Endothelial cell of umbilical vein (primary cell): ENCODE data around the gene ICAM3.

Source experiments
- EZH2 ChIP-seq: IDR thresholded peaks from 2 replicates; pipeline ENCODE4 v1.6.1; 2012; ENCODE audit warnings: borderline replicate concordance, low read depth, mild to moderate bottlenecking, moderate library complexity, low read length, inconsistent platforms; ENCODE audit not compliant: severe bottlenecking
- GATA2 ChIP-seq: IDR thresholded peaks from 2 replicates; pipeline ENCODE4 v1.7.0; 2011; ENCODE audit warnings: low read depth, mild to moderate bottlenecking, moderate library complexity, mixed read lengths, low read length; ENCODE audit not compliant: insufficient read length, insufficient read depth
- JUN ChIP-seq: IDR thresholded peaks from 2 replicates; pipeline ENCODE4 v1.6.1; 2011; ENCODE audit warnings: borderline replicate concordance, low read depth; ENCODE audit not compliant: insufficient read length, insufficient read depth
- MYC ChIP-seq: IDR thresholded peaks from one replicate; pipeline ENCODE4 v1.6.1; 2011; ENCODE audit warnings: mild to moderate bottlenecking, low read depth, low read length
- POLR2A ChIP-seq: IDR thresholded peaks from 2 replicates; pipeline ENCODE4 v1.6.1; 2012; ENCODE audit warnings: low read depth, mild to moderate bottlenecking, control low read depth, low read length
- POLR2AphosphoS5 ChIP-seq: IDR thresholded peaks from 2 replicates; pipeline ENCODE4 v1.6.1; 2012; ENCODE audit warnings: low read depth, mild to moderate bottlenecking, control low read depth, low read length, moderate library complexity; ENCODE audit not compliant: insufficient read depth
- TF ChIP-seq, protein P1 (sequence below), 2 donors: IDR thresholded peaks; 1 replicate in 1 of 2; 2 replicates in 1 of 2; pipeline ENCODE4 v1.5.1; 2011; ENCODE audit warnings: low read length in 2 of 2, mild to moderate bottlenecking in 2 of 2, moderate library complexity in 2 of 2, control low read depth in 1 of 2, inconsistent platforms in 1 of 2, low read depth in 1 of 2; ENCODE audit not compliant: insufficient read depth in 1 of 2; ENCODE audit errors: extremely low read depth in 1 of 2
- TF ChIP-seq, protein P2 (sequence below): IDR thresholded peaks from 2 replicates; pipeline ENCODE4 v1.6.1; 2011; ENCODE audit not compliant: insufficient read depth, insufficient read length

DNA sequence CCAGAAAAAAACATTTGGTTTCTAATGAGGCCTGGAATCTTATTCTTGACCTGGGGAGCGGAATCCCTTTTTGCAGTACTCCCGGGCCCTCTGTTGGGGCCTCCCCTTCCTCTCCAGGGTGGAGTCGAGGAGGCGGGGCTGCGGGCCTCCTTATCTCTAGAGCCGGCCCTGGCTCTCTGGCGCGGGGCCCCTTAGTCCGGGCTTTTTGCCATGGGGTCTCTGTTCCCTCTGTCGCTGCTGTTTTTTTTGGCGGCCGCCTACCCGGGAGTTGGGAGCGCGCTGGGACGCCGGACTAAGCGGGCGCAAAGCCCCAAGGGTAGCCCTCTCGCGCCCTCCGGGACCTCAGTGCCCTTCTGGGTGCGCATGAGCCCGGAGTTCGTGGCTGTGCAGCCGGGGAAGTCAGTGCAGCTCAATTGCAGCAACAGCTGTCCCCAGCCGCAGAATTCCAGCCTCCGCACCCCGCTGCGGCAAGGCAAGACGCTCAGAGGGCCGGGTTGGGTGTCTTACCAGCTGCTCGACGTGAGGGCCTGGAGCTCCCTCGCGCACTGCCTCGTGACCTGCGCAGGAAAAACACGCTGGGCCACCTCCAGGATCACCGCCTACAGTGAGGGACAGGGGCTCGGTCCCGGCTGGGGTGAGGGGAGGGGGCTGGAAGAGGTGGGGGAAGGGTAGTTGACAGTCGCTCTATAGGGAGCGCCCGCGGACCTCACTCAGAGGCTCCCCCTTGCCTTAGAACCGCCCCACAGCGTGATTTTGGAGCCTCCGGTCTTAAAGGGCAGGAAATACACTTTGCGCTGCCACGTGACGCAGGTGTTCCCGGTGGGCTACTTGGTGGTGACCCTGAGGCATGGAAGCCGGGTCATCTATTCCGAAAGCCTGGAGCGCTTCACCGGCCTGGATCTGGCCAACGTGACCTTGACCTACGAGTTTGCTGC is 52.4 kb downstream of the ICAM3 start, which contains the start of gene ICAM4:
- TF ChIP-seq POLR2AphosphoS5 (peak; percentile 32), POLR2A (no peak), EZH2 (peak; percentile 26), MYC (no peak), JUN (no peak), GATA2 (no peak)
- TF ChIP-seq, protein P1, sequence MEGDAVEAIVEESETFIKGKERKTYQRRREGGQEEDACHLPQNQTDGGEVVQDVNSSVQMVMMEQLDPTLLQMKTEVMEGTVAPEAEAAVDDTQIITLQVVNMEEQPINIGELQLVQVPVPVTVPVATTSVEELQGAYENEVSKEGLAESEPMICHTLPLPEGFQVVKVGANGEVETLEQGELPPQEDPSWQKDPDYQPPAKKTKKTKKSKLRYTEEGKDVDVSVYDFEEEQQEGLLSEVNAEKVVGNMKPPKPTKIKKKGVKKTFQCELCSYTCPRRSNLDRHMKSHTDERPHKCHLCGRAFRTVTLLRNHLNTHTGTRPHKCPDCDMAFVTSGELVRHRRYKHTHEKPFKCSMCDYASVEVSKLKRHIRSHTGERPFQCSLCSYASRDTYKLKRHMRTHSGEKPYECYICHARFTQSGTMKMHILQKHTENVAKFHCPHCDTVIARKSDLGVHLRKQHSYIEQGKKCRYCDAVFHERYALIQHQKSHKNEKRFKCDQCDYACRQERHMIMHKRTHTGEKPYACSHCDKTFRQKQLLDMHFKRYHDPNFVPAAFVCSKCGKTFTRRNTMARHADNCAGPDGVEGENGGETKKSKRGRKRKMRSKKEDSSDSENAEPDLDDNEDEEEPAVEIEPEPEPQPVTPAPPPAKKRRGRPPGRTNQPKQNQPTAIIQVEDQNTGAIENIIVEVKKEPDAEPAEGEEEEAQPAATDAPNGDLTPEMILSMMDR (IDR thresholded peaks at IDR 0.05; ENCODE audit: extremely low read depth in 1 of 2, insufficient read depth in 1 of 2, low read depth in 1 of 2, low read length in 2 of 2), result no peak
- TF ChIP-seq, protein P2, sequence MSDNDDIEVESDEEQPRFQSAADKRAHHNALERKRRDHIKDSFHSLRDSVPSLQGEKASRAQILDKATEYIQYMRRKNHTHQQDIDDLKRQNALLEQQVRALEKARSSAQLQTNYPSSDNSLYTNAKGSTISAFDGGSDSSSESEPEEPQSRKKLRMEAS, result no peak
